Measurements from ENCODE around the gene SLMAP. TPM values are rescaled to one million over a fixed set of nuclear protein-coding genes. Genes with fewer than 3 reads are reported as not detected.

The SLMAP gene
- total RNA-seq, 2 experiments from 2014 or later, result 51.2 to 52.8 TPM

DNA sequence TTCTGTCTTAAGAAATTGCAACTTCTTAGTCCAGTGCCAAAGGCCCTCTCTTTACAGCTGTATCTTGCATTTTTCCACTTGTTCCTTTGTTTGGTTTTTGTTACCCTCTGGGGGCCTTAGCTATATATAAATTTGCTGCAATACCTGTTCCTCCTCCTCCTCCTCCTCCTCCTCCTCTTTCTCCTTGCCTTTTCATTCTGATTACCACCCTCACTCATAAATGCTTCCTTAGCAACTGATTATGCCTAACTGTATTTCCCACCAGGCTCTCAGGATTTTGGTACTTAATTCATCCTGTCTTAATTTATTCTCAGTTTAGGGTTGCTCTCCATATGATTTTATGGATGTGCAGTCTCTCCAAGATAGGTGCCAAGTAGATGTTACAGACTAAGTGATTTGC lies 65.7 kb downstream of the SLMAP start:
- DNase-seq, result no peak
- H3K9me3 Mint-ChIP-seq, result no peaks in the 10 kb centered on the region
- H3K27me3 Mint-ChIP-seq, result no peaks in the 10 kb centered on the region
- no peak overlapping the region for H3K27ac Mint-ChIP-seq
- H3K4me3 Mint-ChIP-seq, result no peak overlapping the region
- peaks cover 6% of the 10 kb centered on the region for H3K36me3 Mint-ChIP-seq
- peaks cover 31% of the 10 kb centered on the region for H3K4me1 Mint-ChIP-seq

DNA sequence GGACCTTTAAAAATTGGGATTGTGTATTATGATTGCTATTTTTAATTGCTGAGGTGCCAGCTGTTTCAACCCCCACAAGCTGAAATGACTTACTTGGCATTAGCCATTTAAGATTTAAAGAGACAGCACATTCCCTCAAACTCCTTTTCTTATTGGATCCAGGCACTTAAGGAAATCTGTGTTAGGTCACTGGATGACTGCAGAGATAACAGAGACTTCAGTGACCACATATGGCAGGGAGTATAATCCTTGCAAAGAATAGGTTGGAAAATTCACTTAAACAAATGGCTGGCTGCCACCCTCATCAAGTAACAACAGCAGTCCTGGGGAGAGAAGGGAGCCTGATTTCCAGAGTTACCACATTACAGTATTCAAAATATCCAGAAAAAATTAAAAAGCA lies 66.6 kb downstream of the SLMAP start:
- DNase-seq, result no peak
- Mint-ChIP-seq H3K36me3 (peaks cover 6% of the 10 kb centered on the region), H3K9me3 (no peaks in the 10 kb centered on the region), H3K4me3 (no peak overlapping the region), H3K27me3 (no peaks in the 10 kb centered on the region), H3K27ac (no peak overlapping the region), H3K4me1 (peaks cover 28% of the 10 kb centered on the region)

- no peak overlapping the region for H3K4me3 Mint-ChIP-seq
- peaks cover 14% of the 10 kb centered on the region for H3K4me1 Mint-ChIP-seq
- H3K36me3 Mint-ChIP-seq, result peaks cover 3% of the 10 kb centered on the region
- no peaks in the 10 kb centered on the region for H3K27me3 Mint-ChIP-seq
- no peak for DNase-seq
- H3K27ac Mint-ChIP-seq, result no peak overlapping the region
- H3K9me3 Mint-ChIP-seq, result no peaks in the 10 kb centered on the region
Measured at GRCh38 chr3:57825116-57825515, 69.0 kb downstream of the SLMAP start.

GRCh38 chr3:57826245-57826951 lies 70.3 kb downstream of the SLMAP start:
- no peak overlapping the region for H3K27ac Mint-ChIP-seq
- H3K27me3 Mint-ChIP-seq, result no peaks in the 10 kb centered on the region
- no peak for DNase-seq

GRCh38 chr3:57826952-57827723 lies 71.0 kb downstream of the SLMAP start:
- H3K27ac Mint-ChIP-seq, result no peak overlapping the region
- H3K4me1 Mint-ChIP-seq, result peaks cover 12% of the 10 kb centered on the region
- H3K36me3 Mint-ChIP-seq, result peaks cover 8% of the 10 kb centered on the region
- no peaks in the 10 kb centered on the region for H3K9me3 Mint-ChIP-seq
- no peaks in the 10 kb centered on the region for H3K27me3 Mint-ChIP-seq
- no peak overlapping the region for H3K4me3 Mint-ChIP-seq
- DNase-seq, result no peak

More at GRCh38 chr3:57826245-57826951, 70.3 kb downstream of the SLMAP start:
- Mint-ChIP-seq H3K4me3 (no peak overlapping the region), H3K36me3 (peaks cover 3% of the 10 kb centered on the region), H3K4me1 (peaks cover 12% of the 10 kb centered on the region), H3K9me3 (no peaks in the 10 kb centered on the region)

DNA sequence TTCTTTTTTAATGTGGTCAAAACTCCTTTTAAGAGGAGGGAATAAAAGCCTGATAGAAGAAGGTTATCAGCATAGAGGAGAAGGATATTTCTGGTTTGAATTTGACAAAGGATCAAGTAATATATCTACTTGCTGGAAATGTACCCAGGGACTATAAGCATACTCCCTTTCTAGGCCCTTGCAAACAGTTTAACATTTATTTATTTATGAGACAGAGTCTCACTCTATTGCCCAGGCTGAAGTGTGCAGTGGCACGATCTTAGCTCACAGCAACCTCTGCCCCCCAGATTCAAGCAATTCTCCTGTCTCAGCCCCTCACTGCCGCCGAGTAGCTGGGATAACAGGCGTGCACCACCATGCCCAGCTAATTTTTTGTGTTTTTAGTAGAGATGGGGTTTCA lies 71.6 kb downstream of the SLMAP start:
- peaks cover 12% of the 10 kb centered on the region for H3K4me1 Mint-ChIP-seq
- no peaks in the 10 kb centered on the region for H3K9me3 Mint-ChIP-seq
- H3K27ac Mint-ChIP-seq, result no peak overlapping the region
- no peaks in the 10 kb centered on the region for H3K27me3 Mint-ChIP-seq
- DNase-seq, result no peak
- peaks cover 6% of the 10 kb centered on the region for H3K36me3 Mint-ChIP-seq
- no peak overlapping the region for H3K4me3 Mint-ChIP-seq

- Mint-ChIP-seq H3K9me3 (no peaks in the 10 kb centered on the region), H3K36me3 (peaks cover 4% of the 10 kb centered on the region), H3K4me3 (no peak overlapping the region), H3K27ac (no peak overlapping the region), H3K4me1 (no peaks in the 10 kb centered on the region), H3K27me3 (no peaks in the 10 kb centered on the region)
- DNase-seq, result no peak
Measured at GRCh38 chr3:57832486-57832885, 76.4 kb downstream of the SLMAP start.

- DNase-seq, result no peak
- H3K27me3 Mint-ChIP-seq, result no peaks in the 10 kb centered on the region
- H3K4me3 Mint-ChIP-seq, result no peak overlapping the region
- H3K4me1 Mint-ChIP-seq, result no peaks in the 10 kb centered on the region
- no peaks in the 10 kb centered on the region for H3K9me3 Mint-ChIP-seq
- no peak overlapping the region for H3K27ac Mint-ChIP-seq
- H3K36me3 Mint-ChIP-seq, result peaks cover 4% of the 10 kb centered on the region
Measured at GRCh38 chr3:57832900-57833313, 76.8 kb downstream of the SLMAP start.

DNA sequence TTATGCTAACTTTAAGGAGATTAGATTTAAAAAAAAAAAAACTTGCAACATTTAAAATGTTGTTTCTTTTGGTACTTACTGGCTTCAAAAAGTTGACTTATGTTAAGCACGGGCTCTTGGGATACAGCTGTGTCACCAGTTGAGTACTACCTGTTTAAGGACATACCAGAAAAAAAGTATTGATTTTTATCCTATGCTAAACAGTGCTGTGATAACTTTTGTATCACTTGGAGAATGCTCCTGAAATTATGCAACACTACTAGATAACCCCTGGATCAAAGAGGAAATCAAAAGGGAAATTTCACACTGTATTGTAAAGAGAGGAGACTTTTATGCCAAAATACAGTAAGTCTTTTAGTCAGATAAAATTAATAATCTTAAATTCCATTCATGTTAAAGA lies 77.7 kb downstream of the SLMAP start:
- Mint-ChIP-seq H3K36me3 (peaks cover 6% of the 10 kb centered on the region), H3K27ac (no peak overlapping the region), H3K4me3 (no peak overlapping the region), H3K27me3 (no peaks in the 10 kb centered on the region), H3K9me3 (no peaks in the 10 kb centered on the region), H3K4me1 (peaks cover 2% of the 10 kb centered on the region)
- DNase-seq, result no peak

- Mint-ChIP-seq H3K27ac (no peak overlapping the region), H3K9me3 (no peaks in the 10 kb centered on the region), H3K4me1 (peaks cover 11% of the 10 kb centered on the region), H3K27me3 (no peaks in the 10 kb centered on the region), H3K4me3 (no peak overlapping the region), H3K36me3 (peaks cover 2% of the 10 kb centered on the region)
- DNase-seq, result no peak
Measured at GRCh38 chr3:57837686-57838085, 81.6 kb downstream of the SLMAP start.

DNA sequence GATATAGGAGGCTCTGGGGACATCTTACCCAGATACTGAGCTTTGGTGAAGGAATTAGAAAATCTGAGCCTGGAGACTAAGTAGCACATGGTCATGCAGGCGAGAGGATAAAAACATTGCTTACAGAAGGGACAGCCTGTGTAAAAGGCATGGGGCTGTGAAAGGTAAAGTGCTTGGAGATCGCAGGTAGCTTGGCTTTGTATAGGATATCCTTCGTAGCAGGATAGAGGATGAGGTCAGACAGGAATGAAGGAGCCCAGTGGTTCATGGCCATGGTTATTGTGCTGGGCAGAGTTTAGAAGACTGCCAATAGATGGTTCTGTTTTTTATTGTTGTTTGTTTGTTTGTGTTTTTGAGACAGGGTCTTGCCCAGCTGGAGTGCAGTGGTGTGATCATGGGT lies 82.5 kb downstream of the SLMAP start:
- peaks cover 2% of the 10 kb centered on the region for H3K36me3 Mint-ChIP-seq
- H3K27ac Mint-ChIP-seq, result no peak overlapping the region
- H3K4me1 Mint-ChIP-seq, result peaks cover 11% of the 10 kb centered on the region
- no peaks in the 10 kb centered on the region for H3K9me3 Mint-ChIP-seq
- H3K4me3 Mint-ChIP-seq, result no peak overlapping the region
- DNase-seq, result no peak
- no peaks in the 10 kb centered on the region for H3K27me3 Mint-ChIP-seq

- peaks cover 11% of the 10 kb centered on the region for H3K4me1 Mint-ChIP-seq
- no peaks in the 10 kb centered on the region for H3K9me3 Mint-ChIP-seq
- H3K36me3 Mint-ChIP-seq, result peaks cover 2% of the 10 kb centered on the region
- H3K4me3 Mint-ChIP-seq, result no peak overlapping the region
- DNase-seq, result no peak
- no peaks in the 10 kb centered on the region for H3K27me3 Mint-ChIP-seq
- no peak overlapping the region for H3K27ac Mint-ChIP-seq
Measured at GRCh38 chr3:57840473-57840872, 84.4 kb downstream of the SLMAP start.

DNA sequence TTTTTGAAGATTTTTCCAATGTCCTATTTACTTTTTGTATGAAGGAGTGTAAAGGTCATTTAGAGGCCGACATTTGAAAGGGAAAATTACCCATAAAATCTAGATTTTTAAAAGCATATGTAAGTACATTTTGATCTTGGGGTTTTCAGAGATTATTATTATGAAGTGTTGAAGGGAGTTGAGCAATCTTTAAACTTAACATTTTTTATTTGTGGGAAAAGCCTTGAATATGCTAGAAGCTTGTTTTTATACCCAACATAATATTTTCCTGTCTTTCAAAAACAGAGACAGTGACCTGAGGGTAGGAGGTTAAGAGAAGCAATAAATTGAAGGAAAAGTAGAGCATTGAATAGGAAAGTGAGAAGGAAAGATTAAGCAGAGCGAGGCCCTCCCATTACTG lies 85.7 kb downstream of the SLMAP start:
- Mint-ChIP-seq H3K36me3 (peaks cover 2% of the 10 kb centered on the region), H3K9me3 (no peaks in the 10 kb centered on the region), H3K27me3 (no peaks in the 10 kb centered on the region), H3K4me3 (no peak overlapping the region), H3K27ac (no peak overlapping the region), H3K4me1 (peaks cover 11% of the 10 kb centered on the region)
- no peak for DNase-seq

GRCh38 chr3:57848177-57848738 lies 92.1 kb downstream of the SLMAP start:
- DNase-seq, result no peak
- Mint-ChIP-seq H3K9me3 (no peaks in the 10 kb centered on the region), H3K27me3 (no peaks in the 10 kb centered on the region), H3K4me3 (no peak overlapping the region), H3K27ac (no peak overlapping the region), H3K4me1 (no peaks in the 10 kb centered on the region), H3K36me3 (no peaks in the 10 kb centered on the region)

GRCh38 chr3:57851304-57851703 lies 95.2 kb downstream of the SLMAP start:
- H3K27ac Mint-ChIP-seq, result no peak overlapping the region
- DNase-seq, result no peak
- H3K9me3 Mint-ChIP-seq, result no peaks in the 10 kb centered on the region
- no peak overlapping the region for H3K4me3 Mint-ChIP-seq
- H3K4me1 Mint-ChIP-seq, result no peaks in the 10 kb centered on the region
- H3K36me3 Mint-ChIP-seq, result no peaks in the 10 kb centered on the region
- H3K27me3 Mint-ChIP-seq, result no peaks in the 10 kb centered on the region
